Epithelial cell of proximal tubule (primary cell): ENCODE results near the gene PLEKHA8. TPM values are rescaled to one million over a fixed set of nuclear protein-coding genes. Genes with fewer than 3 reads are reported as not detected.

ENCODE experiments used
- DNase-seq: peaks from one replicate; pipeline ENCODE4 v3.0.0-alpha.2; 2011; ENCODE audit warnings: low read depth
- H3K4me3 ChIP-seq: 2 replicates; pipeline ENCODE4 v1.5.1; 2011; ENCODE audit warnings: low read depth, mild to moderate bottlenecking, low read length
- total RNA-seq: library from RNA; depleted of rRNA; stranded (reverse); fragments of >200 nt; gene quantifications from 2 replicates; pipeline ENCODE4 v1.2.3, GENCODE V29; 2015
- TF ChIP-seq, protein P1 (sequence below): conservative IDR thresholded peaks from 2 replicates; pipeline ENCODE4 v1.5.1; 2012; ENCODE audit warnings: low read depth, mild to moderate bottlenecking, low read length

PLEKHA8 gene
- total RNA-seq, 1 donor from 2014 or later, result 12.2 TPM

DNA sequence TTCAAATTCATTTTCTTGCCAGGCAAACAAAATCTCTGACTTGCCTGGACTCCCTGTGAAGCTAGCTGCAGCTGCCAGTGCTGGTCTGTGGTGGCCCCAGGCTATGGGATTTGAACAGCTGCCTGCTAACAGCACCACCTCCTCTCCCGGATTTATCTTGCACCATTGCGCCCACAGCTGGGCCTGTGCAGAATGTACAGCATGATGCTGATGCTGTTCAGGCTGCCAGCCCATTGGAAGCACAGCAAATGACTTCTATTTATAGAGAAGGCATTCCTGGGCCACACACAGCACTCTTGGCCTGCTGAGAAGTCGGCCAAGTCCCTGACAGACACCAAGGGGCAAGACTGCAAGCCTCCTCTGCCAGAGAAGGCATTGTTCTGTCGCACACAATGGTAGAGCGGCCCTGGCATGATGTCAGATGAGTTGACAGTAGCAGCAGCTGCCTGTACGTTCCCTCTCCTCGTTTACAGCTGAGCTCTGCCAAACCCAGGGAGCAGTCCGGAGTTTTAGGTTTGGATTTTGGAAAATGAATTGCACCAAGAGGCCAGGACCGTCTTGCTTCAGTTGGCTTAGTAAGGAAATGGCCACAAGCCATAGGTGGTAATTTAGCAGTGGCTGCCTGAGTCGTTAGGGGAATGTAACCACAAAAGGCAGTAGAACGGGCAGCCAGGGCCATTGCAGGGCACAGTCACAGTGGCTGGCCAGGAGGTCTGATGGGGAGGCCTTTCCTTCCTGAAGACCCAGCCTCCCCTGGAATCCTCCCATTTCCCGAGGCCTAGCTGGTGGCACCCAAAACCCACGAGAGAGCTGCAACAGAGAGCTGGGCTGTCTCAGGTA is 145.1 kb downstream of the PLEKHA8 start:
- TF ChIP-seq, protein P1, sequence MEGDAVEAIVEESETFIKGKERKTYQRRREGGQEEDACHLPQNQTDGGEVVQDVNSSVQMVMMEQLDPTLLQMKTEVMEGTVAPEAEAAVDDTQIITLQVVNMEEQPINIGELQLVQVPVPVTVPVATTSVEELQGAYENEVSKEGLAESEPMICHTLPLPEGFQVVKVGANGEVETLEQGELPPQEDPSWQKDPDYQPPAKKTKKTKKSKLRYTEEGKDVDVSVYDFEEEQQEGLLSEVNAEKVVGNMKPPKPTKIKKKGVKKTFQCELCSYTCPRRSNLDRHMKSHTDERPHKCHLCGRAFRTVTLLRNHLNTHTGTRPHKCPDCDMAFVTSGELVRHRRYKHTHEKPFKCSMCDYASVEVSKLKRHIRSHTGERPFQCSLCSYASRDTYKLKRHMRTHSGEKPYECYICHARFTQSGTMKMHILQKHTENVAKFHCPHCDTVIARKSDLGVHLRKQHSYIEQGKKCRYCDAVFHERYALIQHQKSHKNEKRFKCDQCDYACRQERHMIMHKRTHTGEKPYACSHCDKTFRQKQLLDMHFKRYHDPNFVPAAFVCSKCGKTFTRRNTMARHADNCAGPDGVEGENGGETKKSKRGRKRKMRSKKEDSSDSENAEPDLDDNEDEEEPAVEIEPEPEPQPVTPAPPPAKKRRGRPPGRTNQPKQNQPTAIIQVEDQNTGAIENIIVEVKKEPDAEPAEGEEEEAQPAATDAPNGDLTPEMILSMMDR, result peak; percentile 20
- DNase-seq, result no peak
- H3K4me3 ChIP-seq, result no peak overlapping the region

DNA sequence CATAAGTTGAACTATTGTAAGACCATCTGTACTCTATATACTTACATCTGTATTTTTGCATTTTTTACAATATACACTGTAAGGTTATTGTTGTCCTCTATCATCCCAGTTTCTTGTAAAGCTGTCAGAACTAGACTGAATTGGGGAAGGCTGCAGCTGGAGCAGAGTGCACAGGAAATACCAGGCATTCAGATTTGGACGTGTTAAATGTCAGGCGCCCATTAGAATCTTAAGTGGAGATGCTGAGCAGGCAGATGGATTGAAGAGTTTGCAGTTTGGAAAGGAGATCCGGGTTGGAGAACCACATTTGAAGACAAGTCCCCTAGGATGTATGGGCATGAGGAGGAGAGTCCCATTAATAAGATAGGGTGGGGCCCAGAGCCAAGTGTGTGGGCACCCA is 147.0 kb downstream of the PLEKHA8 start:
- TF ChIP-seq, protein P1, result no peak
- DNase-seq, result no peak
- H3K4me3 ChIP-seq, result no peak overlapping the region

- TF ChIP-seq, protein P1, result no peak
- DNase-seq, result no peak
- H3K4me3 ChIP-seq, result no peak overlapping the region
These were observed 147.5 kb downstream of the PLEKHA8 start for GRCh38 chr7:30175636-30176147.

GRCh38 chr7:30176463-30177109 is 148.4 kb downstream of the PLEKHA8 start:
- H3K4me3 ChIP-seq, result no peak overlapping the region
- no peak for DNase-seq
- TF ChIP-seq, protein P1, result no peak

DNA sequence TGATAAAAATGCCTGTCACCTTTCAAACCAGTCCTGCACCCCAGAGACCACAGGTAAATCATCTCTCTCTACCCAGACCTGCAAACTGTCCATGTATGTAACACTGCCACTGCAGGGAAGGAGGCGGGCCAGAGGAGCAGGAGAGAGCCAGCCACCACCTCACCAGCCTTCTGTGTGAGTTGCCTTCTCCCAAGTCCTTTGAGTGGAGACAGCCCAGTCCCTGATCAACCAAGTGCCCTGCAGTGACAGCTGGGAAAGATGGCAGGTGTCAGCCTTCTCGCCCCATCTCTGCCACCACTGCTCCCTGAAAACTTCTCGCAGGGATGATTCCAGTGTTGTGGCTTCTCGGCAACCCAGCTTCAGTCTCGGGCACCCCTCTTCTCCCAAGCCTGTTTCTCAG is 149.0 kb downstream of the PLEKHA8 start:
- no peak for DNase-seq
- H3K4me3 ChIP-seq, result no peak overlapping the region
- TF ChIP-seq, protein P1, result no peak

DNA sequence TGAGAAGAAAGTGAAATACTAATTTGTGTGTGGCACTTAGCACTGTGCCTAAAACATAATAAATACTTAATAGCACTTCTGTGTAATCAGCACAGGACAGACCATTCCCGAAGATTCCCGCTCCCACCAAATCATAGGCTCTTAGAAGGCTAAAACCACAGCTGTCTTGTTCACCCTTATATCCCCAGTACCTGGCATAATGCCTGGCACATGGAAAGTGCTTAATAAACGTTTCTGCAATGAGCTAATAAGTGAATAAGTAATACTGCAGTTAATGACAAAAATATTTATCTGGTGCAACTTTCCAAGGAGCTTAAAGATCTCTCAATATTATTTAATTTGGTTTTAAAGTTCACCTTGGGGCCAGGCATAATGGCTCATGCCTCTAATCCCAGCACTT is 149.8 kb downstream of the PLEKHA8 start:
- DNase-seq, result no peak
- H3K4me3 ChIP-seq, result no peak overlapping the region
- TF ChIP-seq, protein P1, result no peak
